Mucosa of stomach (tissue), 1 donor: ENCODE measurements around the gene LETMD1.
A peak's percentile ranks its signal among the peaks of the same experiment; 100 is the strongest.
"Not testable (repeated sequence)": the region's sequence is repeated elsewhere in the genome, so short reads cannot be mapped to it uniquely, and the experiment has no call there.

Source experiments
- H3K27me3 ChIP-seq: one replicate; pipeline ENCODE4 v1.7.0; 2013; ENCODE audit warnings: mild to moderate bottlenecking, low read length; ENCODE audit not compliant: control insufficient read depth, insufficient read depth
- H3K36me3 ChIP-seq: one replicate; pipeline ENCODE4 v1.7.0; 2013; ENCODE audit warnings: low read length; ENCODE audit not compliant: control insufficient read depth, insufficient read depth
- H3K4me1 ChIP-seq: one replicate; pipeline ENCODE4 v1.7.0; 2013; ENCODE audit warnings: mild to moderate bottlenecking, low read length; ENCODE audit not compliant: control insufficient read depth, insufficient read depth
- H3K4me3 ChIP-seq: one replicate; pipeline ENCODE4 v1.7.0; 2013; ENCODE audit warnings: low read length
- H3K9ac ChIP-seq: one replicate; pipeline ENCODE4 v1.7.0; 2013; ENCODE audit warnings: mild to moderate bottlenecking, low read length, moderate library complexity
- H3K9me3 ChIP-seq: one replicate; pipeline ENCODE4 v1.7.0; 2013; ENCODE audit warnings: mild to moderate bottlenecking, low read length, moderate library complexity; ENCODE audit not compliant: control insufficient read depth
- donor health status: Pancreatic carcinoma.

The LETMD1 gene

DNA sequence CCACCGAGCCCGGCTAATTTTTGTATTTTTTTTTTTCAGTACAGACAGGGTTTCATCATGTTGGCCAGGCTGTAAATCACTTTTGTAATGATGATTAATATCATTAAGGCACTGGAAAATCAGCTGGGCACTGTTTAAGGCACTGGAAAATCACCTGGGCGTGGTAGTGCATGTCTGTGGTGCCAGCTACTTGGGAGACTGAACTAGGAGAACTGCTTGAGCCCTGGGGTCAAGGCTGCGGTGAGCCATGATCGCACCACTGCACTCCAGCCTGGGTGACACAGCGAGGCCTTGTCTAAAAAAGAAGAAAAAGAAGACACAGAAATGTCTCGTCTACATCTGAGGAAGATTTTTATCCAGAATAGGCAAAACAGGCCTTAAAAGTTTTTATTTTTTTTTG lies 34.7 kb upstream of the LETMD1 start:
- H3K4me3 ChIP-seq: no peak overlapping the region
- H3K4me1 ChIP-seq: peaks cover 13% of the 10 kb centered on the region
- no peaks in the 10 kb centered on the region for H3K27me3 ChIP-seq
- no peaks in the 10 kb centered on the region for H3K9me3 ChIP-seq
- no peaks in the 10 kb centered on the region for H3K36me3 ChIP-seq
- no peak overlapping the region for H3K9ac ChIP-seq

DNA sequence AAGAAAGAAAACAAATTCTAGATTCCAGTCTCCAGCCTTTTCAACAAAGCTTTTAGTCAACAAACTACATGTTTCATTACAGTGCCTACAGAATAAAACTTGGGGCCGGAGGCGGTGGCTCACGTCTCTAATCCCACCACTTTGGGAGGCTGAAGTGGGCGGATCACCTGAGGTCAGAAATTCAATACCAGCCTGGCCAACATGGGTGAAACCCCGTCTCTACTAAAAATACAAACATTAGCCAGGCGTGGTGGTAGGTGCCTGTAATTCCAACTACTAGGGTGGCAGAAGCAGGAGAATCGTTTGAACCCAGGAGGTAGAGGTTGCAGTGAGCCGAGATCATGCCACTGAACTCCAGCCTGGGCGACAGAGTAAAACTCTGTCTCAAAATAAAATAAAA lies 33.7 kb upstream of the LETMD1 start:
- not testable (repeated sequence) for H3K36me3 ChIP-seq, H3K4me3 ChIP-seq, H3K9me3 ChIP-seq, H3K9ac ChIP-seq, H3K27me3 ChIP-seq
- peaks cover 13% of the 10 kb centered on the region for H3K4me1 ChIP-seq

DNA sequence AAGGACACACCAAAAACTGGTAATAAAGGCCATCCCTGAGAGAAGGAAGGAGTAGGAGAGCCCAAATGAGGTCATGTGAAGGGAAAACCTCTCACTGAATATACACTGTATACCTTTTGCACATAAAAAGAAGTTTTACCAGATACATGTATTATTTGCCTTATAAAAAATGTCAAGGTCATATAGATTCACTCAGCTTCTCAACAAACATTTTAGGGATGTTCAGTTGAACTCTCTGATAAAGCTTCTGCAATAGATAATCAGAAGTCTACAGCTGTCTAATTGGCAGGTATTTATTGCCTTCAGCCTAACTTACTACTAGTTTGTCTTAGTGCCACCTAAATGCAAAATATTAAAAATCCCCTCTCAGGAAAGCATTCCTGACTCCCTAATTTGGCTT lies 30.7 kb upstream of the LETMD1 start:
- Histone ChIP-seq H3K9ac (no peak overlapping the region), H3K9me3 (no peaks in the 10 kb centered on the region), H3K27me3 (no peaks in the 10 kb centered on the region), H3K4me1 (peaks cover 17% of the 10 kb centered on the region), H3K4me3 (no peak overlapping the region), H3K36me3 (no peaks in the 10 kb centered on the region)

DNA sequence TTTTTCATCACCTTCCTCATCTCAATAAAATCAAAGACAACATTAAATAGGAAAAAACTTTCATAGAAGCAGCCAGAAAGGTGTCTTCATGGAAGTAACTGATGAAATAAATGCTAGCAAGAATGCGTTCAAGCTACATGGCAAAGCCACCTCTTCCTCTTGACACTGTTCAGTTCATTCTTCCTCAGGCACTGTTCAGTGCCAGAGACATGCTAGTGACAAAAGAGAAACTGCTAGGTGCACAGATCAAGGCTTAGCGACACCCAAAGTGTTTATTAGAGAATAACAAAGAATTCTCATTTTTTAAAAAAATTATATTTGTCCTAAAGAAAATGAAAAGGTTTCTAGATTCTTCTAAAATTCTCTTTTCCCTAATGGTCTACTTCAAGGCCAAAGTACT lies 29.2 kb upstream of the LETMD1 start:
- Histone ChIP-seq H3K9ac (no peak overlapping the region), H3K4me1 (peaks cover 12% of the 10 kb centered on the region), H3K9me3 (no peaks in the 10 kb centered on the region), H3K27me3 (no peaks in the 10 kb centered on the region), H3K36me3 (no peaks in the 10 kb centered on the region), H3K4me3 (no peak overlapping the region)

DNA sequence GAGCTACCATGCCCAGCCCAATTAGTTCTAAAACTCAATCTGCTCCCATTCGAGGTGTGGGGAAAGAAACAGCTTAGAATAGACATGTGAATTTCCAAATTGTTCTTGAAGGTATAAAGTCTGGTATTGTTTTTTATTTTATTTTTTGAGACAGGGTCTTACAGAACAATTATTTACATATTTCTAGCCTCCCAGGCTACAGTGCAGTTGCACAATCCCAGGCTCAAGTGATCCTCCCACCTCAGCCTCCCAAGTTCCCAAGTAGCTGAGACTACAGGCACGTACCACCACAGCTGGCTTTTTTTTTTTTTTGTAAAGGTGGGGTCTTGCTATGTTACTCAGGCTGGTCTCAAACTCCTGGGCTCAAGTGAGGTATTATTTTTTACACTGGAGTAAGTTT lies 28.2 kb upstream of the LETMD1 start:
- H3K27me3 ChIP-seq: no peaks in the 10 kb centered on the region
- no peak overlapping the region for H3K9ac ChIP-seq
- H3K4me3 ChIP-seq: no peak overlapping the region
- H3K4me1 ChIP-seq: peaks cover 12% of the 10 kb centered on the region
- no peaks in the 10 kb centered on the region for H3K9me3 ChIP-seq
- no peaks in the 10 kb centered on the region for H3K36me3 ChIP-seq

DNA sequence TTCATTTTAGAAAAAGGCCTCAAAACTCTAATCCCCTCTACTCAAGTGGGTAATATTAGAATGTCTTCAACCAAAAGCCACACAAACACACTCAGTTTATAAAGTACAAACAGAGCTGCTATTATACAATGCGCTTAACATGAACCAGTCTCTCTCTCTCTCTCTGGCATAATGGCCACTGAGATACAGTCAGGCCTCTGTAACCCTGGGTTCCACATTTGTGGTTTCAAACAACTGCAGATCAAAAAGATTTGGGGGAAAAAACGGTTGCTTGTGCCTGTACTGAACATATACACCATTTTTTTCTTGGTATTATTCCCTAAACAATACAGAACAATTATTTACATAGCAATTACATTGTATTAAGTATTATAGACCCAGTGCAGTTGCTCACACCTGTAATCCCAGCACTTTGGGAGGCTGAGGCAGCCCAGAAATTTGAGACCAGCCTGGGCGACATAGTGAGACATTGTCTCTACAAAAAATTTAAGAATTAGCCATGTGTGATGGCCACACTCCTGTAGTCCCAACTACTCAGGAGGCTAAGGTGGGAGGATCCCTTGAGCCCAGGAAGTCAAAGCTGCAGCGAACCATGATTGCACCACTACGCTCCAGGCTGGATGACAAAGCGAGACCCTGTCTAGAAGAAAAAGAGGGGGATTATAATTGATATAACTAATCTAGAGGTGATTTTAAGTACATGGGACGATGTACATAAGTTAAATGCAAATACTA lies 27.5 kb upstream of the LETMD1 start:
- no peaks in the 10 kb centered on the region for H3K27me3 ChIP-seq
- no peak overlapping the region for H3K4me3 ChIP-seq
- H3K4me1 ChIP-seq: peaks cover 18% of the 10 kb centered on the region
- H3K9ac ChIP-seq: no peak overlapping the region
- no peaks in the 10 kb centered on the region for H3K9me3 ChIP-seq
- H3K36me3 ChIP-seq: no peaks in the 10 kb centered on the region

DNA sequence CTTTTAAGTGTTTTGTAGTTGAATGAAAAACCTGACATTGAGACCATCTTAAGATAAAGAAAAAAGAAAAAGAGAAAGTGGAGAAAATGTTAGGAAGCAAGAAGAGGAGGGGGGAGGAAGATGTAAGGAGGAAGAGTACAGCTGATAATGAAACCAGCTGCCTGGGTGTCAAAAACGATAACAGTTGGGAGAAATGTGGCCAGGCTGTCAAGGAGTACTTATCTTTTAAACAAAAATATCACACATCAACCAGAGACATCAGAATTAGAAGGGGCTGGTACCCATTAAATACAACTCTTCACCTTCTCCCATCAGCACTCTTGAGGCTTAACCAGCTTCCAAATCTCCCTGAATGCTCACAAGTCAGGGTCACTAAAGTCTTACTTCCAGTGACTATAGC lies 26.4 kb upstream of the LETMD1 start:
- no peaks in the 10 kb centered on the region for H3K27me3 ChIP-seq
- H3K4me3 ChIP-seq: no peak overlapping the region
- peaks cover 18% of the 10 kb centered on the region for H3K4me1 ChIP-seq
- no peak overlapping the region for H3K9ac ChIP-seq
- H3K36me3 ChIP-seq: no peaks in the 10 kb centered on the region
- H3K9me3 ChIP-seq: no peaks in the 10 kb centered on the region

DNA sequence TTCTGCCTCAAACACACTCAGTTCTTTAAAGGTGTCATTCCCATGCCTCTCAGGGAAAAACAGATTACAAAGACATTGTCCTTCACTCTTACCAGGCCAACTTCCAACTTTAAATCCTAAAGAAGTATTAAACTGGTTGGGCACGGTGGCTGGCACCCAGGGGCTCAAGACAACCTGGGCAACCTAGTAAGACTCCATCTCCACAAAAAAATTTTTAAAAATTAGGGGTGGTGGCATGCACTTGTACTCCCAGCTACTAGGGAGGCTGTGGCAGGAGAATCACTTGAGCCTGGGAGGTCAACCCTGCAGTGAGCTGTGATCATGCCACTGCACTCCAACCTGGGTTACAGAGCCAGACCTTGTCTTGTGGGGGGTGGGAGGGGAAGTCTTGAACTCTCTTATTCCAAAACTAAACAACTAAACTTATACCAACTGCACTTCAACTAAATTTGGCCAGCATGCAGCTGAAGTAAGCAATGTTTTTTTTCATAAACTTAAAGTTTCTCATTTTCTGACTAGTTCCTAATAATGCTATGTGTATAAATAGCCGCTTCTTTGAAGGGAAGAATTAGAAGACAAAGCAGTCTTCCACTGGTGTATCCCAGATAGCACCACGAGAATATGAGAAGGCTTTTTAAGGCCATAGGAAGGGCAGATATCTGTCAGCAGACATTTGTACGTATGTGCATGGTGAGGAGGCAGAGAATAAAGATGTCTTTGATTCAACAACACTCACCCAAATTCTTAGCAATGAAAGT lies 24.3 kb upstream of the LETMD1 start:
- H3K27me3 ChIP-seq: no peaks in the 10 kb centered on the region
- peak overlapping the region; percentile 88 for H3K9ac ChIP-seq
- no peaks in the 10 kb centered on the region for H3K36me3 ChIP-seq
- no peaks in the 10 kb centered on the region for H3K9me3 ChIP-seq
- peak overlapping the region; percentile 39 for H3K4me3 ChIP-seq
- peaks cover 29% of the 10 kb centered on the region for H3K4me1 ChIP-seq

DNA sequence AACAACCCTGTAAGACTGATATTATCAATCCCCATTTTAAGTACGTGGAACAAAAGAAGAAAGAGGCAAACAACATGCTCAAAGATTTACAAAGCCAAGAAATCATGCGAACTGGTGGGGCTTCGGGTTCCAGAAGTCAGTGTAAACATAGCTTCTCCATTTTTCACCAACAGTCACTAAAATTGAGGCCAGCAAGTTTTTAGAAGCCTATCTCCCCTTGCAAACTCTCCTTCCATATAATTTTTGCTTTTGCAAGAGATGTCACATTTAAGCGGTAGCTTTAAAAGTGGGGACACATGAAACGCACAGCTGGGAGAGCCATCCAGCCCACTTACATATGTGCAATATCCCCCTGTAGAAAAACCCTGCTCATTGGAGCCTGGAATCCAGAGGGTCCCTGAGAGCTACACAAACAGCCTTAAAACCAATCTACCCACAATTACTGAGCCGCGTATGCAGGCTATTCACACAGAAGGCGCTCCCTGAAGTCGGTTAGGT lies 22.7 kb upstream of the LETMD1 start:
- H3K4me3 ChIP-seq: peak overlapping the region; percentile 39
- no peaks in the 10 kb centered on the region for H3K36me3 ChIP-seq
- H3K9ac ChIP-seq: peak overlapping the region; percentile 88
- no peaks in the 10 kb centered on the region for H3K9me3 ChIP-seq
- peaks cover 29% of the 10 kb centered on the region for H3K4me1 ChIP-seq
- no peaks in the 10 kb centered on the region for H3K27me3 ChIP-seq

DNA sequence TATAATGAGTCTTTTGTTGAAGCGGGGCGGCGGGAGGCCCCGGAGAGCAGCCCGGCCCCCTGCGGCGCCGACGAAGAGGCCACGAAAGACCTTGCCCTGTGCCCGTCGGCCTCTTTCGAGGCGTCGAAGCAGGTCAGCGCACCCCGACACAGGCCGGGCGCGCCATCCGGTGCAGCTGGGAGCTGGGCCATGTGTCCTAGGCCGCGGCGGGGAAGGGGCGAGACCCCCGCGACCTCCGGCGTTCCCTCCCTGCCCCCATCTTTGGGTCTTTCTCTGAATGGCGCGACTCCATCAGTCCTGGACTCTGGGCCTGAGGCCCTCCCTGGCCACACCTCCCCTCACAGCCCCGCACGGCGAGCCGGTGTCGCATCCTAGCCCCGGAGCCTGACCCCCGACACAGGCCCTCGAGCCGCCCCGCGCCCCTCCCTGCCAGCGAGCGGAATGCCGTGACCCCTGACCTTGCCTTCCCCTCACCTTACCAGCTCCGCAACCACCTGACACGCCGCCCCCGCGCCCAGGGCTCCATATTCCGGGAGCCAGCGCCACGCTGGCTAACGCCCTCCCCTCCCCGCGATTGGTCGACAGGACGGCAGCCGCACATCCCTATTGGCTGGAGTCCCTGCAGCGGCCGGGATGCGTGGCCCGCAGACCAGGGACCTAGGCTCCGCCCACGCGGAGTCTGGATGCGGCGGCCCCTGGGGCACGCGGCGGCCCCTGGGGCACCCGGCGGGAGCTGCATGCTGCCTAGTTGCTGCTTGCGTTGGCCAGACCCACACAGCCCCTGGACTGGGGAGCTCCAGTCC lies 22.1 kb upstream of the LETMD1 start, which contains the start of gene SLC11A2:
TSS of gene SLC11A2 (minus strand) at position 549 of the 803 bp plus-strand sequence. CDS start 15,656 bp downstream, outside the sequence.
- peak within 1 kb of the TSS; percentile 88 for H3K9ac ChIP-seq
- no peaks in the 10 kb centered on the region for H3K27me3 ChIP-seq
- no peaks in the 10 kb centered on the region for H3K9me3 ChIP-seq
- H3K36me3 ChIP-seq: no peaks in the 10 kb centered on the region
- peaks cover 29% of the 10 kb centered on the region for H3K4me1 ChIP-seq
- H3K4me3 ChIP-seq: peak within 1 kb of the TSS; percentile 39

DNA sequence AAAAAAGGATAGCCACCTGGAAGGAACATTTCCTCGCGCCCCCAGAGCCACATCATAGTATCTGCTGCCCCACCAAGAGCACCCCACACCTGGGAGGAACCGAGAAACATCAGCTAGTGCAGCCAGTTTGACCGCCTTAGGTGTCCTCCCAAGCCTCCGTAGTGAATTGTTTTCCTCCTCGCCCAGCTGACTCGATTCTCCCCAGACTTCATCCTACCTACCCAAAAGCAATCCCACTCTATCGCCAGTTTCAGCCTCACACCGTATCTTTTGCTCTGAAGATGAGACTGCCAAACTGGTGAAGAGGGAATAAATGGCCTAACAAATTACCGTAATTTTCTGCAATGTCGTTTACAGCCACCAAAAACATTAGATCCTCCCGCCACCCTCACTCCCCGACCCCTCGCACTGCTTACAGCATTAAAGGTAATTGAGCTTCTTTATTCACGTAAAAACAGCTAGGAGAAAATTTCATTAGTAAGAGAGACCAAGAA lies 20.7 kb upstream of the LETMD1 start:
- Histone ChIP-seq H3K4me3 (no peak overlapping the region), H3K4me1 (peaks cover 23% of the 10 kb centered on the region), H3K36me3 (no peaks in the 10 kb centered on the region), H3K9me3 (no peaks in the 10 kb centered on the region), H3K27me3 (no peaks in the 10 kb centered on the region), H3K9ac (no peak overlapping the region)
